GM19395 (cell line): ENCODE data around the gene APPBP2.
"Not testable (repeated sequence)": the region's sequence is repeated elsewhere in the genome, so short reads cannot be mapped to it uniquely, and the experiment has no call there.

Experiments
- ATAC-seq: cut with Tn5 transposase; IDR thresholded peaks from one replicate; pipeline ENCODE4 v1.9.1; 2021; ENCODE audit warnings: mild to moderate bottlenecking, moderate library complexity; ENCODE audit not compliant: unreplicated experiment

The APPBP2 gene, protein sequence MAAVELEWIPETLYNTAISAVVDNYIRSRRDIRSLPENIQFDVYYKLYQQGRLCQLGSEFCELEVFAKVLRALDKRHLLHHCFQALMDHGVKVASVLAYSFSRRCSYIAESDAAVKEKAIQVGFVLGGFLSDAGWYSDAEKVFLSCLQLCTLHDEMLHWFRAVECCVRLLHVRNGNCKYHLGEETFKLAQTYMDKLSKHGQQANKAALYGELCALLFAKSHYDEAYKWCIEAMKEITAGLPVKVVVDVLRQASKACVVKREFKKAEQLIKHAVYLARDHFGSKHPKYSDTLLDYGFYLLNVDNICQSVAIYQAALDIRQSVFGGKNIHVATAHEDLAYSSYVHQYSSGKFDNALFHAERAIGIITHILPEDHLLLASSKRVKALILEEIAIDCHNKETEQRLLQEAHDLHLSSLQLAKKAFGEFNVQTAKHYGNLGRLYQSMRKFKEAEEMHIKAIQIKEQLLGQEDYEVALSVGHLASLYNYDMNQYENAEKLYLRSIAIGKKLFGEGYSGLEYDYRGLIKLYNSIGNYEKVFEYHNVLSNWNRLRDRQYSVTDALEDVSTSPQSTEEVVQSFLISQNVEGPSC

DNA sequence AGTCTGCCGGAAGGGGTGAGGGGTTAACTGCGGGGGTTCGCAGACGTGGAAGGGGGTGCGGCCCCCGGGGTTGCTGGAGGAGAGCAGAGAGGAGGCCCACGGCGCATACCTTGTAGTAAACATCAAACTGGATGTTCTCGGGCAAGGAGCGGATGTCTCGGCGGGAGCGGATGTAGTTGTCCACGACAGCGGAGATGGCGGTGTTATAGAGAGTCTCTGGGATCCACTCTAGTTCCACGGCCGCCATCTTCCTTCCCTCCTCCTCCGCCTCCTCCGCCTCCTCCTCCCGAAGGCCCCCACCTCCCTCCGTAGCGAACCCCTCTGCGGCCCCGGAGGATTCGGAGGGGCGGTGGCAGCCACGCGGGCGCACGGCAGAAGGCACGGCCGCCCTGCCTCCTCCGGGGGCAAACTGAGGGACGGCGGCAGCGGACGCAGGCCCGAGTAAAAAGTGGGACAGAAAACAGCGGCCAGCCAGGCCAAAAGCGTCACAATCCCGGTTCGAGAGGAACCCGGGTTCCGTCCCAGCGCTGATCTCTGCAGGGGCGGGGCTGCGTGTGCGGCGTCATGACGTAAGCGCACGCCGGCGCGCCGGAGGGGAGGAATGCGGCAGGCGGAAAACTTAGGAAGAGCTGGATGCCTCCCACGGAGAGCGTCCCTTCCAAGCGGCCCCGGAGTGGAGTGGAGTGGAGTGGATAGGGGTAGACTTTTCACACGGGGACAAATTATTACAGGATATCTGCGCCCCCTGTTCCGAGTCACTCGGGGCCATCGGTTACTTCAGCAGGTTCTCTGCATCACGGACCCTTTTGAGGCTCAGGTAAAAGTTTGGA is at the start of gene APPBP2:
Gene APPBP2, minus strand, starts transcription at position 558 of the 830 bp plus-strand sequence. Its CDS starts 311 bp downstream, at position 247.
- peak; percentile 90 for ATAC-seq

DNA sequence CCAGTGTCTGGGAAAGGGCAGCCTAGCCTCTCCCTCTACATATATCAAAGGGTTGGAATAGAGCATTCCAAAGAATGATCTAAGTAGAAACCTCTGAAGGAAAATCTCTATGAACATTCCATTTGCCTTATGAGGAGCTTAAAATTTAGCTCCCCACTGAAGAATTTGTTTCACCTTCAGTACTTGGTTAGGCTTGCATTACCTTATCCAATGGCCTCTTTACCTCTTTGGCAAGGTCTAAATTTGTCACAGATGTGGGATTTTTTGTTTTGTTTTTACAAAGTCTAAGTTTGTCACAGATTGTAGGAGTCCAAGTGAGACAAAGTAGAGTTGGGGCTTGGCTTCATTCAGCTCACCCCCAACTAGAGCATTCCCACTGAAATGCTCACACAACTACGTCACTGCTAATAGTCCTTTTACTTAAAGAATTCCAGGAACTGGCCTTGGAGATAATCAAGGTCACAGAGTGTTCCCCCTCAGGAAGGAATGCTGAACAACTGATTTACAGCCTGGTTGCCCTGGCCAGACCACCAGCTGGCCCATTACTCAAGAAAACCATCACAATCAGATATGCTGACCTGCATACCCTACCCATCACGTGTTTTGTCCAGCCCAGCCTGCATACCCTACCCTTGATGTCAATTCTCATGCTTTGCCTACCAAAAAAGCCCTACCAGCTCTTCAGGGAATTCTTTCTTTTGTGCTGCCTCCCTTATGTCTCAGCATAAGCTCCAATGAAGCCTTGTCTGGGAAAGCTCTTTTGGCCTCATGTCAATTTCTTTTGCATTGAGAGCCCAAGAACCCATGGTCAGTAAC is 47.4 kb upstream of the APPBP2 start:
- ATAC-seq = no peak

DNA sequence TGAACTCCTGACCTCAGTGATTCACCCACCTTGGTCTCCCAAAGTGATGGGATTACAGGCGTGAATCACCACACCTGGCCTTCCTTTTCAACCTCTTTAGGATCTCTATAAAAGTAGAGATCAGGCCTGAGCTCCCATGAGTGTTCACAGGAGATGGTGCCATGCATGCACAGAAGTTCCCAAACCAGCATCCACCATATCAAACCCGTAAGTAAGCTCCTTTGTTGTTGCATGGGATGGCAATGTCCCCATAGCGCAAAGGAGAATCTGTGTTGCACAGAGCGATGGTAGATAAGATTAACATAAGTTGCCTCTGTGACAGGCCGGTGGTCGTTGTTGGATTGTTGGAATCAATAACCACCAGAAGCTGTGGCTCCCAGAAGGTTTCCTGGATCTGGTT is 39.2 kb upstream of the APPBP2 start:
- no peak for ATAC-seq

DNA sequence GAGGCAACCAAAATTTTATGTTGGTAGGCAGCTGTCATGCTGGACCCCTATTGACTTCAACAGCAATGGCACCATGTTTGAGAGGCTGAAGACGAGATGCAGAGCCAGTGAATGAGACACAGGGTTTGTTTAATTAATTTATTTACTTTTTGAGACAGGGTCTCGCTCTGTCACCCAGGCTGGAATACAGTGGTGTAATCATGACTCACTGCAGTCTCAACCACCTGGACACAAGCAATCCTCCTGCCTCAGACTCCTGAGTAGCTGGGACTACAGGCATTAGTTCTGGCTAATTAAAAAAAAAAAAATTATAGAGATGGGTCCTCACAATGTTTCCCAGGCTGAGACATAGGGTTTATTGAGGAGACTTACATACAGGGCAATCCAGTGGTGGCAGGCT is 37.7 kb upstream of the APPBP2 start:
- ATAC-seq = no peak

DNA sequence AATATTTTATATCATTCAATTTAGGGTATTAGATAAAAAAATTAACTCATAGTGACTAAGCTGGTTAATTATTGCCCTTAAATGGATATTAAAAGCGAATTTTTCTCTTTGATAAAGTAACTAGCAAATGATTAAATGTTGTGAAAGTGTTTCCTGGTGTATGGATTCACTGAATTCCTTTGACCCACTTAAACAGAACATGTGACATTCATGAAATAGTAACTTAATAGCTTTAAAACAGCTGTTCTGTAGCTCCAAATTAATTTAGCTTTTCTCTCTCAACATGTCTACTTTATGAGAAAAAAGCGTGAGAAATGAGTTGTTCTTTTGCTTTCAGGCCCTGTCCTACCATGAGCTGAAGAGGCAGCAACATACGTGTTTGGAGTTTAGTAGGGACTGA is 36.4 kb upstream of the APPBP2 start:
- ATAC-seq = no peak

DNA sequence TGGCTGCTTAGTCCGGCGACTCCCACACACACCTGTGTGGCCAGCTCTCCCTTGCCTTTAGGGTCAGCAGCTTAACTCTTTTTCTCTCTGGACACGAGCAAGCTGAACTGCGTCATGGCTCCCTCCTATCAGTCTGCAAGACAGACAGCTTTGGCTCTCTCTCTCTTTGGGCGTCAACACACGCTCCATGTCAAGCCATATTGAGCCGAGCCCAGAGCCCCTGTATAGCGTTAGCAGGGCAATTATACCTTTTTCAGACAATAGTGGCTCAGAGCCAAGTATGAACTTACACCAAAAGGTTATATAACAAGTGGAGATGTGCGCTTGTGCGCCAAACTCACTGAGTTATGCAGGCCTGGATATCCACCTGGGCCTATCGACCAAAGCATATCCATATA is 34.8 kb upstream of the APPBP2 start:
- ATAC-seq = no peak

DNA sequence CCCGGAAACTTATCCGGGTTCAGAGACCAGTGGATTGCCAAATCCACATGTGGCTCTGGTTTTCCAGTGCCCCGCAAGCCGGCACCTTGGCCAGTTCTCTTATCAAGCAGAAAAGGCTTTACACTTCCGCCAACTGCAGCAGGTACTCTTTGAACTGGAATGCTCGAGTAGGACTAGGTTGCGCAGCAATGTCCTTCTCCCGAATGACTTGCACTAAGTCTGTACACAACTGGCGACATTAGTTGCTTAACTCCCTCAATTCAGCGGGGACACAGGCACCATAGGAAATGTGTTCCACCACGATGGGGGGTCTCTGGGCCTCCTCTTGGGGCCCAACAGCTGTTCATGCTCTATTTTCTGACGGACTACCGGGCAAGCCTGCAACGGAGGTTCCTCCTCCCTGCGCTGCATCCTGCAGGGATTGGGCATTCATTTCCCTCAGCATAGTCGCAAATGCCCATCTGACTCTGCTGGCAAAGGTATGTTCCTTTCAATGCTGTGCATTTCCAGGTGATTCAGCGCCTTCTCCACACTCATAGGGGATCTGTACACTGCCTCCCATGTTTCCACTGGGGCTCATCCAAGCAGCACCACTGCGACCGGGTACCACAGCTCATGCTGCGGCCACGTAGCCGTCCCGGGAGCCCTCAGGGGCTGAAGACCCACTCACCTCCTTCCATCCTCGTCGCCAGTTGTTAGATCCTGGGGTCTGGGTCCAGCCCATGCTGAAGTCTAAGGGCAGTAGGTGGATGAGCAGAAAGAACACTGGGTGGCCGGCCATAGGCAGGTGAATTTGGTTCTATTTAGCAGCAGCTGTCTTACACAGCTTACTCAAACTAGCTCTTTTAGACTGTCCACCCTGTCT is 34.2 kb upstream of the APPBP2 start:
- ATAC-seq = no peak

DNA sequence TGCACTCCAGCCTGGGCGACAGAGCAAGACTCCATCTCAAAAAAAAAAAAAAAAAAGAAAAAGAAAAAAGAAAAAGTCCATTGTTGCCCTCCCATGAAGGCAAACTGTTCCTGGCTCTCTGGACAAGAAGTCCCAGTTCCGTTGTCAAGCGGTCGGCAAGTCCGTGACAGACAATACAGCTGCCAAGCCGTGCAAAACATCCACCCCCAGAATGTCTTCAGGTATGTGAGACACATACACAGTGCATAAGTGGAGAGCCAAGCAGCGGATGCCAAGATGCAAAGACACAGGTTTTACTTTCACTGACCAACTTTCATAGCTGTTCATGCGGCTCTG is 33.6 kb upstream of the APPBP2 start:
- ATAC-seq = no peak

DNA sequence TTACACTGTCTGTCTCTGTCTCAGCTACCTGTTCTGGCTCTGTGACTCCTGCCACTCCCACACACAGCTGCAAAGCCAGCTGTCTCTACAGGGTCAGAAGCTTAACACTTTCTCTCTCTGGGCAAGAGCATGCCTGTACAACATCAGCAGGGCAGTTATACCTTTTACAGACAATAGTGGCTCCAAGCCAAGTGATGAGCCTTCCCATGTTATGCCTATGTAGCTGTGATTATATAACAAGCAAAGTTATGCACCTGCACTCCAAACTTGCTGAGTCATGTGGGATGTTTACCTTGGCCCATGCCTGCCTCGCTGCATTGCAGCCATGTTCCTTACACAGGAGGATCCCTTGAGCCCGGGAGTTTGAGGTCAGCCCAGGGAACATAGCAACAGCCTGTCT is 31.8 kb upstream of the APPBP2 start:
- no peak for ATAC-seq

DNA sequence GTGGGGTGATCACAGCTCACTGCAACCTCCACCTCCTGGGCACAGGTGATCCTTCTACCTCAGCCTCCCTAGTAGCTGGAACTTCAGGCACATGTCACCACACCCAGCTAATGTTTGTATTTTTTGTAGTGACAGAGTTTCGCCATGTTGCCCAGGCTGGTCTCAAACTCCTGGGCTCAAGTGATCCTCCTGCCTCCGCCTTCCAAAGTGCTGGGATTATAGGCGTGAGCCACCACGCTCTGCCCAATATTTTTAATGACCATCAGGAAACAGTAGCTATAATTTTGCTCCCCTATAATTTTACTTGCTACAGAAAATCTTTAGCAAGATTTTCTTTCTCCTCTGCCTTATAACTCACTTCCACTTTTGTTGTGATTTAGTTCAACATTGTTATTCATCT is 29.7 kb upstream of the APPBP2 start:
- no peak for ATAC-seq

DNA sequence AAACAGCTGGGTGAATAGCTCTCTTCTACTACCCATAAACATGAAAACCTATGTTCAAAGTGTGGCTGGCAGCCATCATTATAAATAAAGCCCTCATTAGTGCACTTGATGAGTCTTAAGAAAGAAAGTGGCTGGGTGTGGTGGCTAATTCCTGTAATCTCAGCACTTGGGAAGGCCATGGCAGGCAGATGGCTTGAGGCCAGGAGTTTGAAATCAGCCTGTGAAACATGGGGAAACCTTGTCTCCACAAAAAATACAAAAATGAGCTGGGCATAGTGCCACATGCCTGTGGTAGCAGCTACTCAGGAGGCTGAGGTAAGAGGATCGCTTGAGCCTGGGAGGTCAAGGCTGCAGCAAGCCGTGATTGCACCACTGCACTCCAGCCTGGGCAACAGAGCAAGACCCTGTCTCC is 28.3 kb upstream of the APPBP2 start:
- ATAC-seq = no peak

DNA sequence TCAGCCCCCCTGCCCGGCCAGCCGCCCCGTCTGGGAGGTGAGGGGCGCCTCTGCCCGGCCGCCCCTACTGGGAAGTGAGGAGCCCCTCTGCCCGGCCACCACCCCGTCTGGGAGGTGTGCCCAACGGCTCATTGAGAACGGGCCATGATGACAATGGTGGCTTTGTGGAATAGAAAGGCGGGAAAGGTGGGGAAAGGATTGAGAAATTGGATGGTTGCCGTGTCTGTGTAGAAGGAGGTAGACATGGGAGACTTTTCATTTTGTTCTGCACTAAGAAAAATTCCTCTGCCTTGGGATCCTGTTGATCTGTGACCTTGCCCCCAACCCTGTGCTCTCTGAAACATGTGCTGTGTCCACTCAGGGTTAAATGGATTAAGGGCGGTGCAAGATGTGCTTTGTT is 26.2 kb upstream of the APPBP2 start:
- not testable (repeated sequence) for ATAC-seq

DNA sequence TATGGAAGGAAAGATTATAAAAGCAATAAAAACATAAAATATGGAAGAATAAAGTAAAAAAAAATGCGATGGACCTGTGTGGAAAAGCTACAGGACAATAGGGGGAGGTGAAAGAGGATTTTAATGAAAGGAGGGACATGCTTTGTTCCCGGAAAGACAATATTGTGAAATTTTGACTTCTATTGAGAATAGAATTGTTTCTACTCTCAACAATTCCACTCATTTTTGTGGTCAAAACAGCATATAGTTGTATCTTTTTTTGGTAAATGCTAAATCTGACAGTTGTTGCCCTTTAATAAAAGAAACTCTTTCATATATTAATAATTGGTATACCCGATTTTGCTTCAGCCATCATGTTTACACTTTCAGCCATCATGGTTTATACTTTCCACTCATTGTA is 22.9 kb upstream of the APPBP2 start:
- no peak for ATAC-seq

DNA sequence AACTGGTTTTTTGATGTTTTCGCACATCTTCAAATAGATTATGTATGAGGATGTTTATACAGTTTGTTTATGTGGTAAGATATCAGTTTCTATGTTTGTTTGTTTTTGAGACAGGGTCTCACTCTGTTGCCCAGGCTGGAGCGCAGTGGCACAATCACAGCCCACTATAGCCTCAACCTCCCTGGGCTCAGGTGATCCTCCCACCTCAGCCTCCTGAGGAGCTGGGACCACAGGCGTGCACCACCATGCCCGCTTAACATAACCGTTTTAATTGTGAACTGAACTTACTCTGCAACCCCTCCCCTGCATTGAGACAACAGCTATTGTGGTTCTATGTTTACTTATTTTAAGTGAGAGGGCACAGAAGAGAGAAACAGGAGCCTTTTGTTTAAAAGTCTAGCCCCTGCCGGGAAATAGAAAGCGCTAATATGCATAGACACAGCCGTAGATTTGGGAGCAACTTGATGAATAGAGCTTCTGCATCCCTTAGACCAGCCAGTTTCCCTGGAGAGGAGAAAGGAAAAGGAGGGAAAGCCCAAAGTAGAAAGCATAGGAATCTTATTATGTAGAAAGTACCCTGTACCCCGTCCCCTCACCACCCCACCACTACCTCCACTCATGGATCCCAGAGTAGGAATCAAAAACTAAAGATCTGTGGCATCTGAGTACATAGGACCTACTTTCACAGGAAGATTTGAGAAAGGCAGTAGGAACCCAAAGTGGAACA is 19.6 kb upstream of the APPBP2 start:
- ATAC-seq = no peak

DNA sequence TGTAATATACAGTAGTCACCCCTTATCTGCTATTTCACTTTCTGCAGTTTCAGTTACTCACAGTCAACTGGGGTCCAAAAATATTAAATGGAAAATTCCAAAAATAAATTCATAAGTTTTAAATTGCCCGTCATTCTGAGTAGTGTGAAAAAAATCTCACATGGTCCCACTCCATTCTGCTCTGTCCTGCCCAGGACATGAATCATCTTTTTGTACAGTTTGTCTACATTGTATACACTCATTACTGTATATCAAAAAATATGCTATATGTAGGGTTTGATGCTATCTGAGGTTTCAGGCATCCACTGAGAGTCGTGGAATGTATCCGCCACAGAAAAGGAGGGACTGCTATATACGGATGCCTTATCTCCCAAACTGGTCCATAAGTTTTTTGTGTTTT is 16.0 kb upstream of the APPBP2 start:
- ATAC-seq = no peak

DNA sequence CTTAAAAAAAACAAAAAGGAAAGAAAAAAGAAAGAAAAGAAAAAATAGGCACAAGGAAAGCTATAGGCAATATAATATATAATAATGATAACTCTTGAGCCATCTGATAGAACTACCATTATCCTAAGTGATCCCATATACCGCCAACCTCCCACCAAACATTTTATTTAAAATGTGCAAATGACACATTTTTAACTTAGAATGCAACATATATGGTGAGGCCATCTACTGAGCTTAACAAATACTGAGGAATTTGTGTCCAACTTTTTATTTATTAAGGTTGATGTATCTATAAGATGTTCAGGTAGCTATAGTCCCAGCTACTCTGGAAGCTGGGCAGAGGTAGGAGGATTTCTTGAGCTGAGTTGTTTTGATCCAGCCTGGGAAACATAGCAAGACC is 14.4 kb upstream of the APPBP2 start:
- no peak for ATAC-seq

DNA sequence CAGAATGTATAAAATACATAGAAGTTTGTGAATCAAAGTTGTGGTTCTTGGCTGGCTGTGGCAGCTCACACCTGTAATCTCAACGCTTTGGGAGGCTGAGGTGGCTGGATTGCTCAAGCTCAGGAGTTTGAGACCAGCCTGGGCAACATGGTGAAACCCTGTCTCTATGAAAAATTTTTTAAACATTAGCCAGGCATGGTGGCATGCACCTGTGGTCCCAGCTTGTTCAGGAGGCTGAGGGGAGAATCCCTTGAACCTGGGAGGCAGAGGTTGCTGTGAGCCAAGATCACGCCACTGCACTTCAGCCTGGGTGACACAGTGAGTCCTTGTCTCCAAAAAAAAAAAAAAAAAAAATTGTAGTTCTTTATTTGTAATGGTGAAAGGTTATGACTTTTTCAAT is 13.8 kb upstream of the APPBP2 start:
- ATAC-seq = no peak

DNA sequence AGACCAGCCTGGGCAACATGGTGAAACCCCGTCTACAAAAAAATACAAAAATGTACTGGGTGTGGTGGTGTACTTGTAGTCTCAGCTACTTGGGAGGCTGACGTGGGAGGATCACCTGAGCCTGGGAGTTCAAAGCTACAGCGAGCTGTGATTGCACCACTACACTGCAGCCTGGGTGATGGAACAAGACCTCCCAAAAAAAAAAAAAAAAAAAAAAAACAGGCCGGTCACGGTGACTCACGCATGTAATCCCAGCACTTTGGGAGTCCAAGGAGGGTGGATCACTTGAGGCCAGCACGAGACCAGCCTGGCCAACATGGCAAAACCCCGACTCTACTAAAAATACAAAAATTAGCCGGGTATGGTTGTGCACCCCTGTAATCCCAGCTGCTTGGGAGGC is 12.7 kb upstream of the APPBP2 start:
- no peak for ATAC-seq
